HEK293T (cell line): ENCODE measurements around the gene TBPL1.
A peak's percentile ranks its signal among the peaks of the same experiment; 100 is the strongest.

Experiments
- CTCF ChIA-PET: fragments of 350-600 bp; formaldehyde crosslinking; extraction: SDS; loops from one replicate; lab custom pipeline; 2021; ENCODE audit warnings: antibody characterized with exemption, inconsistent platforms; lab: Yijun Ruan, JAX
- POLR2A ChIA-PET: fragments of 350-600 bp; formaldehyde crosslinking; extraction: SDS; loops from one replicate; lab custom pipeline; 2020; ENCODE audit warnings: antibody characterized with exemption, inconsistent platforms; lab: Yijun Ruan, JAX
- DNase-seq: peaks from one replicate; pipeline ENCODE4 v3.0.0; 2012; ENCODE audit warnings: mixed read lengths; ENCODE audit errors: extremely low spot score
- ARNT ChIP-seq: fragments of 450-650 bp; IDR thresholded peaks from 2 replicates; pipeline ENCODE4 v1.6.1; 2017; ENCODE audit warnings: mild to moderate bottlenecking
- BHLHE40 ChIP-seq: fragments of 450-650 bp; IDR thresholded peaks from 2 replicates; pipeline ENCODE4 v1.6.1; 2016; ENCODE audit warnings: mild to moderate bottlenecking, moderate library complexity, borderline replicate concordance
- CTBP1 ChIP-seq: fragments of 450-650 bp; IDR thresholded peaks from 2 replicates; pipeline ENCODE4 v1.6.1; 2016; ENCODE audit warnings: borderline replicate concordance
- ELF4 ChIP-seq: fragments of 450-650 bp; IDR thresholded peaks from 2 replicates; pipeline ENCODE4 v1.6.1; 2017; ENCODE audit warnings: antibody characterized with exemption
- FOXA1 ChIP-seq: fragments of 450-650 bp; IDR thresholded peaks from 2 replicates; pipeline ENCODE4 v1.6.1; 2016; ENCODE audit warnings: mild to moderate bottlenecking
- FOXK2 ChIP-seq: fragments of 450-650 bp; IDR thresholded peaks from 2 replicates; pipeline ENCODE4 v1.6.1; 2016; ENCODE audit warnings: mild to moderate bottlenecking
- FOXM1 ChIP-seq: fragments of 450-650 bp; IDR thresholded peaks from 2 replicates; pipeline ENCODE4 v1.6.1; 2017; ENCODE audit warnings: mild to moderate bottlenecking, borderline replicate concordance
- HDGF ChIP-seq: fragments of 450-650 bp; IDR thresholded peaks from 2 replicates; pipeline ENCODE4 v1.6.1; 2017; ENCODE audit warnings: antibody characterized with exemption, borderline replicate concordance
- L3MBTL2 ChIP-seq: fragments of 450-650 bp; conservative IDR thresholded peaks from 2 replicates; pipeline ENCODE4 v1.6.1; 2016; ENCODE audit warnings: mild to moderate bottlenecking
- LEF1 ChIP-seq: fragments of 450-650 bp; IDR thresholded peaks from 2 replicates; pipeline ENCODE4 v1.6.1; 2017; ENCODE audit warnings: mild to moderate bottlenecking, borderline replicate concordance
- NFRKB ChIP-seq: fragments of 450-650 bp; IDR thresholded peaks from 2 replicates; pipeline ENCODE4 v1.6.1; 2016; ENCODE audit warnings: mild to moderate bottlenecking, moderate library complexity
- PKNOX1 ChIP-seq: fragments of 450-650 bp; IDR thresholded peaks from 2 replicates; pipeline ENCODE4 v1.6.1; 2016
- SP1 ChIP-seq: fragments of 450-650 bp; IDR thresholded peaks from 2 replicates; pipeline ENCODE4 v1.6.1; 2017
- SUZ12 ChIP-seq: fragments of 450-650 bp; IDR thresholded peaks from 2 replicates; pipeline ENCODE4 v1.6.1; 2016; ENCODE audit warnings: mild to moderate bottlenecking
- TARDBP ChIP-seq: fragments of 450-650 bp; IDR thresholded peaks from 2 replicates; pipeline ENCODE4 v1.6.1; 2016
- ZNF384 ChIP-seq: fragments of 450-650 bp; IDR thresholded peaks from 2 replicates; pipeline ENCODE4 v1.6.1; 2016

TBPL1 gene

GRCh38 chr6:133983099-133983939 is 30.3 kb downstream of the TBPL1 start:
- DNase-seq: no peak
- ChIA-PET POLR2A (no interaction called here), CTCF (no interaction called here)
- TF ChIP-seq BHLHE40: no peak
- no peak for TF ChIP-seq PKNOX1
- TF ChIP-seq ELF4: no peak
- TF ChIP-seq FOXA1: no peak
- no peak for TF ChIP-seq ARNT
- no peak for TF ChIP-seq SP1
- no peak for TF ChIP-seq SUZ12
- TF ChIP-seq L3MBTL2: no peak
- TF ChIP-seq FOXK2: no peak
- no peak for TF ChIP-seq TARDBP
- no peak for TF ChIP-seq FOXM1
- no peak for TF ChIP-seq ZNF384
- TF ChIP-seq HDGF: no peak
- no peak for TF ChIP-seq CTBP1
- no peak for TF ChIP-seq NFRKB
- no peak for TF ChIP-seq LEF1

- DNase-seq: no peak
Measured at GRCh38 chr6:133985970-133986369, 32.9 kb downstream of the TBPL1 start.

GRCh38 chr6:133986942-133987341 is 33.9 kb downstream of the TBPL1 start:
- no peak for DNase-seq
- ChIA-PET CTCF (no interaction called here), POLR2A (no interaction called here)
- no peak for TF ChIP-seq PKNOX1
- TF ChIP-seq ELF4: no peak

More at GRCh38 chr6:133985970-133986369, 32.9 kb downstream of the TBPL1 start:
- no peak for TF ChIP-seq FOXK2
- TF ChIP-seq NFRKB: no peak
- TF ChIP-seq CTBP1: no peak
- no peak for TF ChIP-seq SUZ12
- ChIA-PET POLR2A (no interaction called here), CTCF (no interaction called here)

GRCh38 chr6:133989525-133989924 is 36.5 kb downstream of the TBPL1 start:
- ChIA-PET CTCF (interaction anchor here (0.8 to 2.4 kb wide), 3 partner anchors 11 to 107 kb away, joined by 3 to 5 read pairs (median 4); no protein-coding TSS in a partner anchor), POLR2A (no interaction called here)
- TF ChIP-seq FOXA1 (no peak), ARNT (no peak), BHLHE40 (no peak), ZNF384 (no peak), SUZ12 (no peak), TARDBP (no peak), PKNOX1 (peak; percentile 53; the same call in 1 of the 2 replicates)
- no peak for DNase-seq

- TF ChIP-seq SP1: no peak
- no peak for TF ChIP-seq ARNT
- TF ChIP-seq L3MBTL2: no peak
- no peak for TF ChIP-seq SUZ12
- TF ChIP-seq TARDBP: no peak
Measured at GRCh38 chr6:133990321-133990720, 37.3 kb downstream of the TBPL1 start.

GRCh38 chr6:133991096-133991593 is 38.1 kb downstream of the TBPL1 start:
- POLR2A ChIA-PET: interaction anchor here (0.6 kb wide), 1 partner anchor 71 kb away, joined by 3 read pairs; no protein-coding TSS in a partner anchor
- no peak for DNase-seq
- TF ChIP-seq FOXM1 (no peak), SUZ12 (no peak), SP1 (no peak), ZNF384 (0 out of 2 replicates have a peak, but pooled peaks have one; percentile 33), PKNOX1 (peak; percentile 69), FOXA1 (no peak), NFRKB (no peak), HDGF (no peak), FOXK2 (no peak), ELF4 (no peak)
- CTCF ChIA-PET: interaction anchor here (0.6 to 1.6 kb wide), 5 partner anchors 10 to 105 kb away, joined by 3 to 10 read pairs (median 3); no protein-coding TSS in a partner anchor

More at GRCh38 chr6:133990321-133990720, 37.3 kb downstream of the TBPL1 start:
- DNase-seq: no peak
- CTCF ChIA-PET: interaction anchor here (0.8 to 1.4 kb wide), 3 partner anchors 9 to 106 kb away, joined by 3 to 4 read pairs (median 4); no protein-coding TSS in a partner anchor
- POLR2A ChIA-PET: no interaction called here
